ENCODE results near the gene ARSA. TPM values are rescaled to one million over a fixed set of nuclear protein-coding genes. Genes with fewer than 3 reads are reported as not detected.
"Not testable (repeated sequence)": the region's sequence is repeated elsewhere in the genome, so short reads cannot be mapped to it uniquely, and the experiment has no call there.

ARSA gene
- total RNA-seq, 1 donor from 2014 or later = 12.1 TPM

GRCh38 chr22:50611341-50612060, 16.5 kb downstream of the ARSA start:
- FAIRE-seq = no peak
- no peak for TF ChIP-seq CTCF (IDR thresholded peaks at IDR 0.05; ENCODE audit: insufficient read depth, low read length, severe bottlenecking)
- no peak overlapping the region for H3K4me3 ChIP-seq (ENCODE audit: low read depth, low read length)
- peaks cover 2% of the 10 kb centered on the region for H3K27me3 ChIP-seq (ENCODE audit: control insufficient read depth, insufficient read depth, low read length)
- H3K36me3 ChIP-seq (ENCODE audit: control insufficient read depth, insufficient read depth, low read length) = no peaks in the 10 kb centered on the region
- DNase-seq (ENCODE audit: low read depth) = no peak

GRCh38 chr22:50610581-50610980, 17.4 kb downstream of the ARSA start:
- no peak for TF ChIP-seq CTCF (IDR thresholded peaks at IDR 0.05; ENCODE audit: insufficient read depth, low read length, severe bottlenecking)
- FAIRE-seq (no peak), DNase-seq (ENCODE audit: low read depth) (no peak)
- no peaks in the 10 kb centered on the region for H3K36me3 ChIP-seq (ENCODE audit: control insufficient read depth, insufficient read depth, low read length)
- peaks cover 2% of the 10 kb centered on the region for H3K27me3 ChIP-seq (ENCODE audit: control insufficient read depth, insufficient read depth, low read length)
- no peak overlapping the region for H3K4me3 ChIP-seq (ENCODE audit: low read depth, low read length)

DNA sequence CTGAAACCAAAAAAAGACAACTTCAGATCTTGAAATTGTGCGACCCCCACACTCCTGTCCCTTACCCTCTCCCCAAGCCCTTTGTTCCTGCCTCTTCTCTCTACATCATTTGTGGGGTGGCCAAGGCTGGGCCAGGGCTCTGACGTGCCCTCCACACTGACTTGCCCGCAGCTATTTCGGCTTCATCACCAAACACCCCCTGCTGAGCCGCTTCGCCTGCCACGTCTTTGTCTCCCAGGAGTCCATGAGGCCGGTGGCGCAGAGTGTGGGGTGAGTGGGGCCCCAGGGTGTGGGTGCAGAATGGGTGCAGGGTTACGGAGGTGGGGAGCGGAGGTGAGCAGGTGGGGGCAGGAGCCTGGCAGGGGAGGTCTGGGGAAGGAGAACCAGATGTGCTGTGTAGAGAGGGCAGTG, 17.9 kb downstream of the ARSA start:
- Histone ChIP-seq H3K36me3 (ENCODE audit: control insufficient read depth, insufficient read depth, low read length) (no peaks in the 10 kb centered on the region), H3K27me3 (ENCODE audit: control insufficient read depth, insufficient read depth, low read length) (peaks cover 2% of the 10 kb centered on the region), H3K4me3 (ENCODE audit: low read depth, low read length) (no peak overlapping the region)
- FAIRE-seq (no peak), DNase-seq (ENCODE audit: low read depth) (no peak)
- no peak for TF ChIP-seq CTCF (IDR thresholded peaks at IDR 0.05; ENCODE audit: insufficient read depth, low read length, severe bottlenecking)

DNA sequence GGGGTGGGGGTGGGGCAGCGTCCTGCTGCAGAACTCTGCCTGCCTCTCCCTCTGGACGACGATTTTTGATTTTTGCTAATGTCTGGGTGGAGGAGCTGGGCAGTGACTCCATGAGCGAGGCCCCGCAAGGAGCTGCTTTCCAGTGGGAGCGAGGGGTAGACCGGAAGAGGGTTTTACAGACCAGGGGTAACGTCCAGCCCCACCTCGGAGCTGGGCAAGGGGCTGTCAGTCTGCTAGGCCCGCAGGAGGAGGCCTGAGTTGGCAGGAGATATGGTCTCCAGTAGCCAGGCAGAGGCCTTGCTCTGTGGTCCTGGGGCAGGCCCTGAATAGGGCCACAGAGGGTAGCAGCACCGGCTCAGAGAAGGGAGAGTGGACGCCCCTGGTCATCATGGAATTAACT, 18.4 kb downstream of the ARSA start:
- Histone ChIP-seq H3K4me3 (ENCODE audit: low read depth, low read length) (no peak overlapping the region), H3K27me3 (ENCODE audit: control insufficient read depth, insufficient read depth, low read length) (peaks cover 2% of the 10 kb centered on the region), H3K36me3 (ENCODE audit: control insufficient read depth, insufficient read depth, low read length) (no peaks in the 10 kb centered on the region)
- TF ChIP-seq CTCF (IDR thresholded peaks at IDR 0.05; ENCODE audit: insufficient read depth, low read length, severe bottlenecking) = no peak
- DNase-seq (ENCODE audit: low read depth) (no peak), FAIRE-seq (no peak)

DNA sequence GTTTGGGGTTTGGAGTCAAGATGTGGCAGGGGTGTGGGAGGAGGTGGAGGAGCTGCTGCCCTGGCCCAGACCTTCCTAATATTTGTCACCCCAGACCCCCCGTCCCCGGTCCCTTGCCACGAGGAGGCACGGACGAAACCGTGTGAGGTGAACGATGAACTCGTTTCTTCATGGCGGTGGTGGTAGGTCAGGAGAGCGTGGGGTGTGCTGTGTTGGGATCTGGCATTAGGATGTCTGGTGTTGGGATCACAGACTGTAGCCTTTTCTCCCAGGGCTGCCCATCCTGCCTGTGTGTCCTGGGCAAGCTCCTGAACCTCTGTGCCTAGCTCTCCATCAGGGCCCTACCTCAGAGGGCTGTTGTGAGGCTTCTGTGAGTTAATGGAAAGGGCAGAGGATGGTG, 19.0 kb downstream of the ARSA start:
- TF ChIP-seq CTCF (IDR thresholded peaks at IDR 0.05; ENCODE audit: insufficient read depth, low read length, severe bottlenecking) = no peak
- FAIRE-seq = no peak
- H3K4me3 ChIP-seq (ENCODE audit: low read depth, low read length) = no peak overlapping the region
- H3K27me3 ChIP-seq (ENCODE audit: control insufficient read depth, insufficient read depth, low read length) = peaks cover 2% of the 10 kb centered on the region
- no peaks in the 10 kb centered on the region for H3K36me3 ChIP-seq (ENCODE audit: control insufficient read depth, insufficient read depth, low read length)
- DNase-seq (ENCODE audit: low read depth) = no peak

DNA sequence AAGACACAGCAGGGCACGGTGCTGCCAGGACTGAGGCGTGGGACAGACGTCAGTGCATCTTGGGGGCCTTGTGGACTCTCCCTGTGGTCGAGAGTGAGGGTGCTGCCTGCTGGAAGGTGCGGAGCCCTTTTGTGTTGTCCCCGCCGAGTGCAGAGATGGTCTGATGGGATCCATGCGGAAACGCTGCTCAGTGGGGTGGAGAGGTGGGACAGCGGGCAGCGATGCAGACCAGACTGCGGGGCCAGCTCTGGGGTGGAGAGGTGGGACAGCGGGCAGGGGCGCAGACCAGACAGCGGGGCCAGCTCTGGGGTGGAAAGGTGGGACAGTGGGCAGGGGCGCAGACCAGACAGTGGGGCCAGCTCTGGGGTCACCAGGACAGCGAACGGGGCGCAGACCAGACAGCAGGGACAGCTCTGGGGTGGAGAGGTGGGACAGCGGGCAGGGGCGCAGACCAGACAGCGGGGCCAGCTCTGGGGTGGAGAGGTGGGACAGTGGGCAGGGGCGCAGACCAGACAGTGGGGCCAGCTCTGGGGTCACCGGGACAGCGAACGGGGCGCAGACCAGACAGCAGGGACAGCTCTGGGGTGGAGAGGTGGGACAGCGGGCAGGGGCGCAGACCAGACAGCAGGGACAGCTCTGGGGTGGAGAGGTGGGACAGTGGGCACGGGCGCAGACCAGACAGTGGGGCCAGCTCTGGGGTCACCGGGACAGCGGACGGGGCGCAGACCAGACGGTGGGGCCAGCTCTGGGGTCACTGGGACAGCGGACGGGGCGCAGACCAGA, 19.7 kb downstream of the ARSA start:
- not testable (repeated sequence) for DNase-seq (ENCODE audit: low read depth); FAIRE-seq; H3K4me3 ChIP-seq (ENCODE audit: low read depth, low read length); H3K36me3 ChIP-seq (ENCODE audit: control insufficient read depth, insufficient read depth, low read length); H3K27me3 ChIP-seq (ENCODE audit: control insufficient read depth, insufficient read depth, low read length)

Data from bronchial epithelial cell (primary cell).